H9 (cell line): ENCODE data around the gene RANBP9. TPM values are rescaled to one million over a fixed set of nuclear protein-coding genes. Genes with fewer than 3 reads are reported as not detected.
A peak's percentile ranks its signal among the peaks of the same experiment; 100 is the strongest.

Experiments
- DNase-seq: peaks from one replicate; pipeline ENCODE4 v3.0.0-alpha.2; 2017
- H2AFZ ChIP-seq: one replicate; pipeline ENCODE4 v1.6.1; 2013; ENCODE audit warnings: mild to moderate bottlenecking, low read length, control low read depth, moderate library complexity
- H2AK5ac ChIP-seq: 2 replicates; pipeline ENCODE4 v1.6.1; 2013; ENCODE audit warnings: low read length, control low read depth, mixed read lengths; ENCODE audit not compliant: insufficient read length
- H2BK120ac ChIP-seq: one replicate; pipeline ENCODE4 v1.6.1; 2013; ENCODE audit warnings: low read depth, mild to moderate bottlenecking, low read length, control low read depth, inconsistent platforms; ENCODE audit not compliant: poor library complexity, severe bottlenecking
- H2BK12ac ChIP-seq: 2 replicates; pipeline ENCODE4 v1.6.1; 2013; ENCODE audit warnings: low read length, control low read depth, mixed read lengths, low read depth; ENCODE audit not compliant: insufficient read length
- H2BK15ac ChIP-seq: 2 replicates; pipeline ENCODE4 v1.6.1; 2013; ENCODE audit warnings: low read depth, low read length, control low read depth
- H2BK20ac ChIP-seq: one replicate; pipeline ENCODE4 v1.6.1; 2013; ENCODE audit warnings: low read depth, mild to moderate bottlenecking, low read length, control low read depth, inconsistent platforms; ENCODE audit not compliant: poor library complexity, severe bottlenecking
- H2BK5ac ChIP-seq: 2 replicates; pipeline ENCODE4 v1.6.1; 2013; ENCODE audit warnings: low read length, control low read depth, mixed read lengths; ENCODE audit not compliant: insufficient read length
- H3K14ac ChIP-seq: 2 replicates; pipeline ENCODE4 v1.6.1; 2013; ENCODE audit warnings: low read length, control low read depth; ENCODE audit not compliant: insufficient read depth
- H3K18ac ChIP-seq: 2 replicates; pipeline ENCODE4 v1.6.1; 2013; ENCODE audit warnings: low read depth, mild to moderate bottlenecking, mixed read lengths, low read length, control low read depth; ENCODE audit not compliant: insufficient read length
- H3K23ac ChIP-seq: 2 replicates; pipeline ENCODE4 v1.6.1; 2013; ENCODE audit warnings: low read length, control low read depth, mixed read lengths, low read depth; ENCODE audit not compliant: insufficient read length
- H3K23me2 ChIP-seq: 2 replicates; pipeline ENCODE4 v1.6.1; 2013; ENCODE audit warnings: low read depth, mild to moderate bottlenecking, mixed read lengths, low read length, control low read depth; ENCODE audit not compliant: insufficient read length, poor library complexity, severe bottlenecking
- H3K27ac ChIP-seq: 2 replicates; pipeline ENCODE4 v1.5.1; 2013; ENCODE audit warnings: low read length, control low read depth, mixed read lengths, low read depth; ENCODE audit not compliant: insufficient read length
- H3K27me3 ChIP-seq: 2 replicates; pipeline ENCODE4 v1.6.1; 2013; ENCODE audit warnings: low read length, control low read depth, inconsistent platforms; ENCODE audit not compliant: insufficient read depth
- H3K4ac ChIP-seq: 2 replicates; pipeline ENCODE4 v1.6.1; 2013; ENCODE audit warnings: low read depth, mild to moderate bottlenecking, control low read depth, inconsistent platforms, low read length, moderate library complexity
- H3K4me1 ChIP-seq: 2 replicates; pipeline ENCODE4 v1.6.1; 2013; ENCODE audit warnings: low read length, control low read depth, inconsistent platforms; ENCODE audit not compliant: insufficient read depth
- H3K4me2 ChIP-seq: 2 replicates; pipeline ENCODE4 v1.6.1; 2013; ENCODE audit warnings: low read length, control low read depth, mixed read lengths; ENCODE audit not compliant: insufficient read length, insufficient read depth
- H3K56ac ChIP-seq: 2 replicates; pipeline ENCODE4 v1.6.1; 2013; ENCODE audit warnings: low read depth, mild to moderate bottlenecking, mixed read lengths, low read length, control low read depth; ENCODE audit not compliant: insufficient read length
- H3K79me1 ChIP-seq: 2 replicates; pipeline ENCODE4 v1.6.1; 2013; ENCODE audit warnings: low read depth, mild to moderate bottlenecking, moderate library complexity, low read length, control low read depth, inconsistent platforms; ENCODE audit not compliant: insufficient read depth, poor library complexity, severe bottlenecking
- H3K79me2 ChIP-seq: 2 replicates; pipeline ENCODE4 v1.6.1; 2013; ENCODE audit warnings: low read length, control low read depth, inconsistent platforms; ENCODE audit not compliant: insufficient read depth
- H3K9ac ChIP-seq: 2 replicates; pipeline ENCODE4 v1.6.1; 2013; ENCODE audit warnings: low read length, control low read depth, mixed read lengths; ENCODE audit not compliant: insufficient read length; ENCODE audit errors: extremely low read depth
- H3K9me3 ChIP-seq: one replicate; pipeline ENCODE4 v1.6.1; 2013; ENCODE audit warnings: low read depth, low read length, inconsistent platforms; ENCODE audit not compliant: control insufficient read depth
- H3T11ph ChIP-seq: one replicate; pipeline ENCODE4 v1.6.1; 2013; ENCODE audit warnings: mild to moderate bottlenecking, low read length, control low read depth, inconsistent platforms
- H4K20me1 ChIP-seq: one replicate; pipeline ENCODE4 v1.6.1; 2013; ENCODE audit not compliant: control insufficient read depth, insufficient read length, insufficient read depth
- H4K5ac ChIP-seq: 2 replicates; pipeline ENCODE4 v1.6.1; 2013; ENCODE audit warnings: low read depth, mild to moderate bottlenecking, mixed read lengths, low read length, control low read depth; ENCODE audit not compliant: insufficient read length
- H4K8ac ChIP-seq: replicated peaks from 2 replicates; pipeline ENCODE4 v1.6.1; 2013; ENCODE audit warnings: low read length, control low read depth, mixed read lengths, low read depth; ENCODE audit not compliant: insufficient read length
- H4K91ac ChIP-seq: 2 replicates; pipeline ENCODE4 v1.6.1; 2013; ENCODE audit warnings: low read depth, mild to moderate bottlenecking, moderate library complexity, mixed read lengths, low read length, control low read depth; ENCODE audit not compliant: insufficient read length
- H3K27ac Mint-ChIP-seq, 3 experiments: 2 replicates in 2 of 3; 3 replicates in 1 of 3; pipeline ENCODE4 v1.8.0; 2020 to 2021; ENCODE audit warnings: mixed read lengths in 3 of 3, mild to moderate bottlenecking in 1 of 3, moderate library complexity in 1 of 3
- H3K27me3 Mint-ChIP-seq: 2 replicates; pipeline ENCODE4 v1.8.0; 2021; ENCODE audit warnings: low read depth, mild to moderate bottlenecking, moderate library complexity, mixed read lengths
- H3K36me3 Mint-ChIP-seq, 3 experiments: 2 replicates in 2 of 3; 3 replicates in 1 of 3; pipeline ENCODE4 v1.8.0; 2020 to 2021; ENCODE audit warnings: low read depth in 3 of 3, mixed read lengths in 3 of 3; ENCODE audit not compliant: insufficient read depth in 1 of 3
- H3K4me1 Mint-ChIP-seq, 2 experiments: 2 replicates each; pipeline ENCODE4 v1.8.0; 2020; ENCODE audit warnings: mixed read lengths in 2 of 2
- H3K4me3 Mint-ChIP-seq, 2 experiments: 2 replicates in 1 of 2; 3 replicates in 1 of 2; pipeline ENCODE4 v1.8.0; 2020 to 2021; ENCODE audit warnings: mild to moderate bottlenecking in 2 of 2, mixed read lengths in 2 of 2, moderate library complexity in 1 of 2
- H3K9me3 Mint-ChIP-seq, 2 experiments: 2 replicates in 1 of 2; 3 replicates in 1 of 2; pipeline ENCODE4 v1.8.0; 2020; ENCODE audit warnings: mild to moderate bottlenecking in 2 of 2, mixed read lengths in 2 of 2, moderate library complexity in 1 of 2
- WGBS: extraction: QIAGEN DNeasy Blood & Tissue Kit; methylation state at CpG from one replicate; pipeline ENCODE4 v1.1.7; 2013; ENCODE audit warnings: missing lambda C conversion rate, low lambda C conversion rate, mixed read lengths; ENCODE audit not compliant: insufficient read length; ENCODE audit errors: extremely low coverage; 5-methylcytosine and 5-hydroxymethylcytosine counted together
- total RNA-seq: library from RNA; stranded (reverse); gene quantifications from 2 replicates; pipeline ENCODE4 v1.2.1, GENCODE V29; 2021
- TF ChIP-seq, protein P1 (sequence below): fragments of 200-600 bp; sonication (generic); conservative IDR thresholded peaks from 3 replicates; pipeline ENCODE4 v1.8.0; 2021; ENCODE audit warnings: antibody characterized with exemption, mild to moderate bottlenecking

RANBP9 gene
- total RNA-seq, 1 experiment from 2014 or later: 37.2 TPM

DNA sequence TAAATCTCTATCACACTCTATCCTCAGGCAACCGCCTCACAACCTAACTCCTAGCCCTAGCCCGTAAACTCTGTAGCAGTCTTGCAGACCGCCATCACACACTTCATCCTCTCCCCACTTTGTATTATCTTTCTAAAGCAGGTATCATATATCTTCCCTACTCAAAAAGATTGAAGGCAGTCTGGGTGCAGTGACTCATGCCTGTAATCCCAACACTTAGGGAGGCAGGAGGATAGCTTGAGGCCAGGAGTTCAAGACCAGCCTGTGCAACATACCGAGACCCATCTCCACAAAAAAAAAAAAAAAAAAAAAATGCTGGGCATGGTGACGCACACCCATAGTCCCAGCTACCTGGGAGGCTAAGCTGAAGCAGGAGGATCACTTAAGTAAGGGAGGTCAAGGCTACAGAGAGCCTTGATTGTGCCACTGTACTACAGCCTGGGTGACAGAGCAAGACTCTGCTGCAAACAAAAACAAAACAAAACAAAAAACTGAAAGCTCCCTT, 22.9 kb downstream of the RANBP9 start:
- no peak overlapping the region for H3K18ac ChIP-seq
- no peak overlapping the region for H2BK5ac ChIP-seq
- WGBS: 100% methylated on average over 1 of the region's 5 CpGs
- H3K4me1 ChIP-seq: no peaks in the 10 kb centered on the region
- Mint-ChIP-seq H3K36me3 (peaks cover 0 to 23% (median 5%) of the 10 kb centered on the region in 3 experiments; a peak in 4 of 7 replicates), H3K4me1 (peaks cover 13 to 14% of the 10 kb centered on the region in 2 experiments), H3K4me3 (no peak overlapping the region), H3K27ac (peak overlapping the region in 2 of 3 experiments; percentile 32 to 39; a peak in 4 of 7 replicates), H3K9me3 (no peaks in the 10 kb centered on the region), H3K27me3 (no peaks in the 10 kb centered on the region)
- 0 out of 2 replicates have a peak, but pooled peaks cover 1% of the 10 kb centered on the region for H3K79me2 ChIP-seq
- H2BK120ac ChIP-seq: no peak overlapping the region
- no peak overlapping the region for H3K4ac ChIP-seq
- no peaks in the 10 kb centered on the region for H4K20me1 ChIP-seq
- H3K79me1 ChIP-seq: no peaks in the 10 kb centered on the region
- TF ChIP-seq, protein P1, sequence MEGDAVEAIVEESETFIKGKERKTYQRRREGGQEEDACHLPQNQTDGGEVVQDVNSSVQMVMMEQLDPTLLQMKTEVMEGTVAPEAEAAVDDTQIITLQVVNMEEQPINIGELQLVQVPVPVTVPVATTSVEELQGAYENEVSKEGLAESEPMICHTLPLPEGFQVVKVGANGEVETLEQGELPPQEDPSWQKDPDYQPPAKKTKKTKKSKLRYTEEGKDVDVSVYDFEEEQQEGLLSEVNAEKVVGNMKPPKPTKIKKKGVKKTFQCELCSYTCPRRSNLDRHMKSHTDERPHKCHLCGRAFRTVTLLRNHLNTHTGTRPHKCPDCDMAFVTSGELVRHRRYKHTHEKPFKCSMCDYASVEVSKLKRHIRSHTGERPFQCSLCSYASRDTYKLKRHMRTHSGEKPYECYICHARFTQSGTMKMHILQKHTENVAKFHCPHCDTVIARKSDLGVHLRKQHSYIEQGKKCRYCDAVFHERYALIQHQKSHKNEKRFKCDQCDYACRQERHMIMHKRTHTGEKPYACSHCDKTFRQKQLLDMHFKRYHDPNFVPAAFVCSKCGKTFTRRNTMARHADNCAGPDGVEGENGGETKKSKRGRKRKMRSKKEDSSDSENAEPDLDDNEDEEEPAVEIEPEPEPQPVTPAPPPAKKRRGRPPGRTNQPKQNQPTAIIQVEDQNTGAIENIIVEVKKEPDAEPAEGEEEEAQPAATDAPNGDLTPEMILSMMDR: no peak
- no peak overlapping the region for H3T11ph ChIP-seq
- H3K23ac ChIP-seq: no peak overlapping the region
- H3K9me3 ChIP-seq: no peaks in the 10 kb centered on the region
- H3K27me3 ChIP-seq: no peaks in the 10 kb centered on the region
- H3K9ac ChIP-seq: no peak overlapping the region
- no peak overlapping the region for H2AFZ ChIP-seq
- H3K27ac ChIP-seq: no peak overlapping the region
- H2BK12ac ChIP-seq: no peak overlapping the region
- no peak overlapping the region for H3K14ac ChIP-seq
- no peaks in the 10 kb centered on the region for H3K23me2 ChIP-seq
- no peak overlapping the region for H2BK20ac ChIP-seq
- H4K8ac ChIP-seq: no peak overlapping the region
- no peak overlapping the region for H2BK15ac ChIP-seq
- DNase-seq: no peak
- H4K5ac ChIP-seq: no peak overlapping the region
- no peak overlapping the region for H3K4me2 ChIP-seq
- no peak overlapping the region for H3K56ac ChIP-seq
- no peak overlapping the region for H2AK5ac ChIP-seq
- no peak overlapping the region for H4K91ac ChIP-seq
